Ecto neural progenitor cell (in vitro differentiated cells): Measurements from ENCODE around the gene APBB2.
"Not testable (repeated sequence)": the region's sequence is repeated elsewhere in the genome, so short reads cannot be mapped to it uniquely, and the experiment has no call there.

Source experiments
- DNase-seq: peaks from one replicate; pipeline ENCODE4 v3.0.0-alpha.2; 2018; ENCODE audit warnings: low spot score

Gene APBB2

DNA sequence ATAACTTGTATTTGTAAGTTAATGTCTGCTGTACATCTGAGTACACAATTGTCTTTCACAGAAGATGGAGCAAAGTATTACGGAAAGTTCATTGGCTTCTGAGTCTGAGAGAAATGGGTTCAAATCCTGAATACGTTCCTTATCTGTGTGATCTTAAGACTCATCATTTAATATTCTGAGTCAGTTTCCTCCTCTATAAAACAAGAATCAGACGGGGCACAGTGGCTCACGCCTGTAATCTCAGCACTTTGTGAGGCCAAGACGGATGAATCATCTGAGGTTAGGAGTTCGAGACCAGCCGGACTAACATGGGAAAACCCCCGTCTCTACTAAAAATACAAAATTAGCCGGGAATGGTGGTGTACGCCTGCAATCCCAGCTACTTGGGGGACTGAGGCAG, 57.8 kb downstream of the APBB2 start:
- DNase-seq = no peak

DNA sequence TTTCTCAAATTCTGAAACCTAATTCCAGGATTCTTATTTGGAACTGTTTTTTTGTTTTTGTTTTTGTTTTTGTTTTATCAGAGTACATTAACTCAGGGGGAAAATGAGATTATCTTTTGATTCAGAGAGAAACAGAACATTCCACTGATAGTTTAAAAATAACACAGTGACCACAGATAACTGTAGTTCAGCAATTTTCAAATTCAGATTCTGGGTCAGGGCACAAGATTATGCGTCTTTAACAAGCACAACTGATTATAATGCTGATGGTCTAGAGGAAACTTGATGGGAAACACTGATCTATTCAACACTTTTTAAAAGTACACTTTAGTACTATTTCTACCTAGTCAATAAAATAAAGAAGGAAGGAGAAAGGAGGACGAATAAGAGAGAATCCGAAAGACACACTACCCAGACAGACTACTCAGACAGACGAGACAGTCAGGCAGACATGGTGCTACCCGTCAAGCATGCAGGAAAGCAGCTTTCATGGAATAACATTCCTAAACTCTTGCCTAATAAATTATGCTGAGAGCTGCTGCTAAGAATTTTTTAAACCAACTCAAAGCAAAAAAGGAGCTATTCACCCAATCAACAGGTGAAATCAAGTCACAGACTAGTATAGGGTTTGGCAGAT, 59.0 kb downstream of the APBB2 start:
- no peak for DNase-seq

DNA sequence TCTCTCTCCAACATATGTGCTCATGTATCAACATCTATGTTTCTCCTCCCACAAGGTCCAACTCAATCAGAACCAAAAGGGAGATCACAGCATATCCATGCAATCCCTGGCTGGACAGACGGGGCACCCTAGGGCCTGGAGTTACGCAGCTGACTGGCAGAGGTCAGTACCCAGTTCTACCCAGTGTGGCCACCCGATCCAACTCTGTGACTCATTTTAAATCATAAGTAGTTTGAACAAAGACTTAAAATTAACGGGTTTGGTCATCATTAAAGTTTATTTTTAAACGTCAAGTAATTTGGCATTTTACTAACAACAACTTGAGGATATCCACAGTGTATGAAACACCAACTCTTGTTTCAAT, 59.5 kb downstream of the APBB2 start:
- DNase-seq = no peak

DNA sequence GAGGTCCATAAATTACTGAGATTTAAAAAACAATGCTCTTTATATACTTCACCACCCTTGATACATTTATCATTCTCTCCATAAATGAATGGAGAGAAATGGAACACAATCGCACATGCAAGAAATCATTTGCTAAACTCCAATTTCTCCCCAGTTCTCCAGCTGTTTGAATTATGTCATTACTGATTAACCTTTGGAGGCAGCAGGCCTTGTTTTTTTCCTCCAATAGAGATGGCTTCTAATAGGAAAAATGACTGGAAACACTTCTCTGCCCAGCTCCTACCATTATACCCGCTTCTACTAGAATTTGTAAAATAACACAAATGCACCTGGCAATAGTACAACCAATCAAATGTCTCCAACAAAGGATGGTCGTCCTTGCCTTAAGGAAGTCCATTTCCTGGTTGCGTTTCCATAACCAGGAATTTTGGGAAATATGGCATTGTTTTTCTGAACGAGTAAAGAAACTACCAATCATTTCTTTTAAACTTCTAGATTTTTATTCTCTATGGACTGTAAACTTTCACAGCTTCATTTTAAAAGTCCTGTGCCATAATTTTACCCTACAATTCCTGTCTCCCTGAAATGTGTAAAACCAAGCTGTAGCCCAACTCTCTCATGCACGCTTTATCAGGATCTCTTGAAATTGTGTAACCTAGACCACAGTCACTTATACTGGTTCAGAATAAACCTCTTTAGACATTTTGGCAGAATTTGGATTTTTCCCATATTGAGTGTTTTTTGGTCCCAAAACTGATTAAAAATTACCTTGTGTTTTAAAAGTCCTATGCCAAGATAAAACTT, 60.1 kb downstream of the APBB2 start:
- no peak for DNase-seq

DNA sequence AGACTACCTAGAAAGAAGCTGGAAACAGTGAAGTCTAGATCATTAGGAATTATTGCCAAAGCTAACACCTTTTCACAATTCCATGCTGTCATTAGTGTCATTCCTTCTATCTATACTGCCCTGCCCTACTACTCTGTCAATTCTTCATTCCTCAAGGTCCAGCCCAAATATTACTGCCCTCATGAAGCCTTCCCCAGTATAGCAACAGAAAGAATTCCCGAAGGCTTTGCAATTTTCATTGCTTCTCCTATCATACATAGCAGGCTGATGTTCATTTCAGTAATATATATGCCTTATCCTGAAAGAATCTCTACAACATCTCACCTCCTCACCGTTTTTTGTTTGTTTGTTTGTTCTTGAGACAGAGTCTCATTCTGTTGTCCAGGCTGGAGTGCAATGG, 63.9 kb downstream of the APBB2 start:
- no peak for DNase-seq

DNA sequence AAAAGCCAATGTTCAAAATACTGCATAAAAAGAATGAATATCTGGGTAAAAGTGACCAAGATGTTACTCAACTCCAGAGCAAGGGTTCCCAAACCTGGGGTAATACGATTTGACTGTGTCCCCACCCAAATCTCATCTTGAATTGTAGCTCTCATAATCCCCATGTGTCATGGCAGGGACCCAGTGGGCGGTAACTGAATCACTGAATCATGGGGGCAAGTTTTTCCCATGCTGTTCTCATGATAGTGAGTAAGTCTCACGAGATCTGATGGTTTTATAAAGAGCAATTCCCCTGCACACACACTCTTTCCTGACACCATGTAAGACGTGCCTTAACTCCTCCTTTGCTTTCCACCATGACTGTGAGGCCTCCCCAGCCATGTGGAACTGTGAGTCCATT, 64.8 kb downstream of the APBB2 start:
- DNase-seq = not testable (repeated sequence)

DNA sequence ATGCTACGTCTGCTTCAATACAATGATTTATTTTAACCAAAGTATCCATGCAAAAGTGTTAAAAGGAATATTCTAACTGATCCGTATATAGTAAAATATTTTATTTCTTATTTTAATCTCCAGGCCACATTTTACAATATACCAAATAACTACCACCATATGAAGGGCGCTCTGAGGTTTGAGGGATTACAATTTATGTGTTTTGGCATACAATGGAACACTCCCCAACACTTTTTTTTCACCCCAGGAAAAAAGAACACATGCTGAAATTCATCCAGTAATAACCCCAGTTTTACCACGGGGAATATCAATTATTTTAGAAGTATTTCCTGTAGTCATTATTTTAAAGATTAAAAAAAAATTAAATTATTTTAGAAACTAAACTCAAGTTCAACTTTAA, 65.4 kb downstream of the APBB2 start:
- DNase-seq = no peak

DNA sequence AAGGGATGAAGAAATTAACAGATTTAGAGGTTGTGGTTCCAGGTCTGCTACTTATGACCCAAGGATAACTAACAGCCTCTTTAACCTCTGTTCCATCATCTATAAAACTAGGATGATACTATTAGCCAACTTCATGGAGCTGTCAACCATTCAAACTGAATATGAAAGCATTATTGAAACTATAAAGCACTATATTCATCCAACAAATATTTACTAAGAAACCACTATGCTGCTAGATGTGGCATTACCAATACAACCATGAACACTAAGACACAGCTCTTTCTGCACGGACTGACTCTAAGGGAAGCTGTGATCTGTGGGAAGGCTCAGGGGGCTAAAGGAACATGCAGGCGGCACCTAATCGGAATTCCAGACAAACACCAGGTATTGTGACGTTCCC, 66.0 kb downstream of the APBB2 start:
- no peak for DNase-seq

DNA sequence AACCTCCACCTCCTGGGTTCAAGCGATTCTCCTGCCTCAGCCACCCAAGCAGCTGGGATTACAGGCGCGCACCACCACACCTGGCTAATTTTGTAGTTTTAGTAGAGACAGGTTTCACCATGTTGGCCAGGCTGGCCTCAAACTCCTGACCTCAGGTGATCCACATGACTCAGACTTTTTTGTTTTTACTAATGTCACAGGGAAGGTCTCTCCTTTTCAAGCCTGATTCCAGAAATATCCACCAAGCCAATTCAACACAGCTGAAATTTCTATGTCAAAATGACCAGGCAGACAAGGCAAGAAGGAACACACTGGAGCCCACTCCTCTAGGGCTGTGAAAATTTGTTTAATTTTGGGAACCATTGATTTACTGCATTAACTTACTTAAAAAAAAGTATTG, 66.8 kb downstream of the APBB2 start:
- DNase-seq = not testable (repeated sequence)

DNA sequence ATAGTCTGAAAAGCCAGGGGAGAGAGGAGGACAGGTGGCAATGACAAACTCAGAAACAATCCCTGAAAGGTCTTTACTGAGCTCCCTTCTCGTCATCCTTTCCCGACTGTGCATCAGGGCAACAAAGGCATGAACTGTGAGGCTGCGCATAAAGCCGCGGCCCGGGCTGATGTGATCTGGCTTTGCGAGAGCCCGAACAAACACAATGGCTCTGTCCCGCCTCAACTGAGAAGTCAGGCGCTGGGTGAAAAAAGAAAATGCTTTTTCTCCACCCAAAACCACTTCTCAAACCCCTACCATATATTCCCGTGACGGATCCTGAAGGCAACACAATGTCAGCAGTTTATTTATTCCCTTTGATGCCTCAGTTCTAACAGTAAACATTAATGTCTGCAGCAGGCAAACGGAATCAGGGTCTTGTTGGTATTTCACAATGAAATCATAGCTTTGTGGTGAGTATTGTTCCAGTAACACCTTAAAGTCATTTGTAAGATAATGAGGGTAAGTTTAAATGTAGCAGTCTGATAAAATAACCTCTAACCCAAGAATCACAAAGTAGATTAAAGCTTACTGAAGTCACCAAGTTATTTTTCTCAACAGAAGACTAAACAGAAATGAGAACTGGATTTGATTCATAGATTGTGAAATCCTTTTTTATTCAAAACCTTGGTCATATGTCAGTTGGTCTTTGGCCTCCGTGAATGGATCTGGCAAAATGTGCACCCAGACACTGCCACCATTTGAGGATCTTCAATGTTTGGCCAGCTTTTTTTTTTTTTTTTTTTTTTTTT, 67.4 kb downstream of the APBB2 start:
- DNase-seq = peak; percentile 76

DNA sequence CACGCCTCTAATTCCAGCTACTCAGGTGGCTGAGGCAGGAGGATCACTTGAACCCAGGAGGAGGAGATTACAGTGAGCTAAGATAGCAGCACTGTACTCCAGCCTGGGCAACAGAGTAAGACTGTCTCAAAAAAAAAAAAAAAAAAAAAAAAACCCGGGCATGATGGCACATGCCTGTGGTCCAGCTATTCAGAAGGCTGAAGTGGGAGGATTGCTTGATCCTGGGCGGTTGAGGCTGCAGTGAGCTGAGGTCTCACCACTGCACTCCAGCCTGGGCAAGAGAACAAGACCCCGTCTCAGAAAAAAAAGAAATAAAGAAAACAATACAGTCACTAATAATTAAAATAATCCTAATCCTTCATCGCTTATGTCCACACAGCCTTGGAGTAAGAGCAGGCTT, 68.1 kb downstream of the APBB2 start:
- DNase-seq = no peak

DNA sequence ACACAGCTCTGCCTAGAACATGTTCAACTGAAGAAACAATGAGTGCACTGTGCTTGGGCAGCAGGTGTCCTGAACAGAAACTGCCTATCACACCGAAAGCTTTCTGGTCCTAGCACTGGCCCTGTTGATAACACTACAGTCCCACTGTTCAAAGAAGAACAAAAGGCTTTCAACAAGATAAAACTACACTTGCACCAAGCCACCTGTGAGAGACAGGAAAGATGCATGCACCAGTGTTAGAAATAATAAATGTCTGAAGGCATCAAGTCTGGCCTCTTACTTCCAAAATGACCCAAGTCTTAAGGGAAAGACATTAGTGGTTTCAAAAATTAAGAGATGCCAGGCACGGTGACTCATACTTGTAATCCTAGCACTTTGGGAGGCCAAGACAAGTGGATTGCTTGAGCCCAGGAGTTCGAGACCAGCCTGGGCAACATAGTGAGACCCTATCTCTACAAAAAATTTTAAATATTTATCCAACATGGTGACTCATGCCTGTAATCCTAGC, 68.7 kb downstream of the APBB2 start:
- DNase-seq = no peak

DNA sequence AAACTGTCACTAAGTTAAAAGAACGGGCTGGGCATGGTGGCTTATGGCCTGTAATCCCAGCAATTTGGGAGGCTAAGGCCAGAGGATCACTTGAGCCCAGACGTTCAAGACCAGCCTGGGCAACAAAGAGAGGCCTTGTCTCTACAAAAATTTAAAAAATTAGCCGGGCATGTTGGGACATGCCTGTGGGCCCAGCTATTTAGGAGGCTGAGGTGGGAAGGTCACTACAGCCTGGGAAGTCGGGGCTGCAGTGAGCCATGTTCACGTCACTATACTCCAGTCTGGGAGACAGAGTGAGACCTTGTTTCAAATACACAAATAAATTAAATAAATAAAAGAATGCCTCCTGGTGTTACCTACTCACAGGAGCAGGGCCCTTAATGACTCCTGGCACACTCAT, 69.5 kb downstream of the APBB2 start:
- no peak for DNase-seq

DNA sequence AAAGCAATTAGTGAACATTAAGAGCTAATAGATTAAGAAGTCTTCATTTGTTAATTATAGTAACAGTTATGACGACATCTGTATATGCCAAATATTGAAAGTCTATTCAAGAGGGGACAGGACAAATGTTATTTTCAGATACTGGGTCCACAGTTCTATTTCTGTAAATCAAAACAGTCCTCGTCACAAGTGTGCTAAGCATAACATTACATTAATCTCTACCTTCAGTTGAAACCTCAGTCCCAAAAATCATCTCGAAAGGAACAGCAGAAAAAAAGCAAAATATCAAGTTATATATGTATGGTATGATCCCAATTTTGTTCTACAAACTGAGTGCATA, 70.3 kb downstream of the APBB2 start:
- DNase-seq = no peak

DNA sequence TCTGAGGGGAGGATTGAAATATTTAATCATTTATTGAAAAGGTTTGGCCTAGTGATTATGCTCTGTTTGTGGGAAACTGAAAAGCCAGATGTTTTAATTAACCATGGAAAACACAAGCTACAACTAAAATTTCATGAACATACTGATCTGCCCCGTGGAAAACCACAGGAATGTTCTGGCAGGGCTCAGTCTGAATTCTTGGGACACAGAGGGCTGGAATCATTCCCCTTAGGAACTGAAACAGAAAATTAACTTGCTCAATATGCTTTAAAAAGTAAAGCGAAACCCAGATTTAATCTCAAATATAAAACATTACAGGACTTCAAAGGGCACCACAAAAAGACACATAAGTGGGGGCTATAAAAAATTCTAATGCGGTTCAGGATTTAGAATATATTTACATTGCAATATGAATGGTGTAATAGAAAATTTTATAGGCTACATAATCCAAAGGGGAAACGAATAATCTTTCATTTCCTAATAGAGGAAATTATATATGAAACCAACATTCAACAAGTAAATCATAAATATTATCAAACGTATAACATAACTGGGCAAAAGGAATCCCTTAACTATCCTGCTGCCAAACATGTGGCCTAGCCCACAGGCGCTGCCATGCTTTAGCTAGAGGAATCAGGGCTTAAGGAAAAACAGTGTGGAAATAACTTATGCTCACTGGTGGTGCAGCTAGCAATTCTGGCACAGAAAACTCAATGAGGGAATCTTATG, 70.9 kb downstream of the APBB2 start:
- no peak for DNase-seq

DNA sequence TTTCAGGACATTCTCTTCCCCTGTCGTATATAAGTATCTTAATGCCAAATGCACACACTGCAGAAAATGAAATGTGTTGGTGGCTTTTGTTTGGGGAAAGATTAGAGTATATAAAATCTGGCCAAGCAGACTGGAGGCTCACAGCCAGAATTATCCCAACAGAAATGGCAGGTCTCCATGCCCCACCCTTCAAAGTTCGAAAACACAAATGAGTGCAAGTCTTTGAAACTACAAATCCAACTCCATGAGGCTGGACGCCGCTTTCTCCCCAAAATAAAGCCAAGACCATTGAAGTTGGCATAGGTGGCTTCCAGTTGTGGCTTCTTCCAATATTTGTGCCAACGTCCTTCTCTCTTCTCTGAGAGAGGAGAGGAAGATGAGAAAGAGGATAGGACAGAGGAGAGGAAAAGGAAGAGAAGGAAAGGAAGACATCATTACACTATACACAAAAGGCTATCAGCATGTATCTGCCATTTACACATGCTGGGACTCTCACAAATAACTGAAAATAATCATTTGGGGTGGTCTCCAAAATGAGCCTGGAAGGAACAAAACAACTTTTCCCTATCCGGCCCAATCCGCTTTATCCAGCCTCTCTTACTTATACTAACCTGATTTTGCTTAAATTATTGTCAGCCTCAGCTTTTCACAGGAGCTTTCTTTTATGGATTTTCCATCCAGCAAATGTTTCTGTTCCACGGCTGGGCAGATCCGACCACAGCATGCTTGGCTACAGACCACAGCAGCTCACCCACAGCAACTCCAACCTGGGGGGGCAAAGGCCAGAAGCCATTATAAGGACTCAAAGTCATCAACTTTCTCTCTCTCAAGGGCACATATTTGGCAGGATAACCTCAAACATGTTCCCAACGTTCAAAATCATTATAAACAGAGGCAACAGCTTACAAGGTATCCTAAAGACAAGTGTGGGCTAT, 71.7 kb downstream of the APBB2 start:
- DNase-seq = no peak

DNA sequence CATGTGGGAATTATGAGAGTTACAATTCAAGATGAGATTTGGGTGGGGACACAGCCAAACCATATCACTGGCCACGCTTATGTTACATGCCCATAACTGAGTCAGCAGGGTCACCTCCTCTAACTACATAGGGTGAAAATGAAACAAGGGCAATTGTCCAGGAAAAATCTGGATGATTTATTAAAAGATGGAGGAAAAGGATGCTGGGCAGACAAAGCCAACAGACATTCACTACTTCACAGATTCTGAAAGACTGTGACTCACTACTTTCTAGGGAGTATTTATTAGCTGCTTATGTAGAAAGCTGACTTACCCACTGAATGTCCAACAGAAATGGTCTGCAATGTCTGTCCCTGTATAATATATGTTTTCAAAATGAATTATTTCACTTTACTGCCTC, 72.4 kb downstream of the APBB2 start:
- DNase-seq = no peak

DNA sequence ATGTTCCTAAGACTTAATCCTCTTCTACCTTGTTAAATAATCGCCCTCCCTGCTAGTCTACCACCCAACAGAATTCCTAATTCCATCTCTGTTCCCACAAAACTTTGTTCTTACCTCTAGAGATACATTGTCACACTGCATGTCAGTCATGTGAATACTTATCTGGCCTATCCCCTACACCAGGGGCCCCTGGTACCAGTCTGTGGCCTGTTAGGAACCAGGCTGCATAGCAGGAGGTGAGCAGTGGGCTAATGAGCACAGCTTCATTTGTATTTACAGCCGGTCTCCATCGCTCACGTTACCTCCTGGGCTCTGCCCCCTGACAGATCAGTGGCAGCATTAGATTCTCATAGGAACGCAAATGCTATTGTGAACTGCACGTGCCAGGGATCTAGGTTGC, 73.9 kb downstream of the APBB2 start:
- no peak for DNase-seq

DNA sequence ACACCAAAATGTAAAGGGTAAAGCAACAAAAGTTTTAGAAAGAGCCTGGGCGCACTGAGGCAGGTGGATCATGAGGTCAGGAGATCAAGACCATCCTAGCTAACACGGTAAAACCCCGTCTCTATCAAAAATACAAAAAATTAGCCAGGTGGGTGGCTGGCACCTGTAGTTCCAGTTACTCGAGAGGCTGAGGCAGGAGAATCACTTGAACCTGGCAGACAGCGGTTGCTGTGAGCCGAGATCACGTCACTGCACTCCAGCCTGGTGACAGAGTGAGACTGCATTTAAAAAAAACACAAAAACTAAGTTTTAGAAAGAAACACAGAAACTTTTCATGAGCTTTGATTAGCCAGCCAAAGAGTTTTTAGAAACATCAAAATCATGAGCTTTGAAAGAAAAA, 76.5 kb downstream of the APBB2 start:
- DNase-seq = no peak

DNA sequence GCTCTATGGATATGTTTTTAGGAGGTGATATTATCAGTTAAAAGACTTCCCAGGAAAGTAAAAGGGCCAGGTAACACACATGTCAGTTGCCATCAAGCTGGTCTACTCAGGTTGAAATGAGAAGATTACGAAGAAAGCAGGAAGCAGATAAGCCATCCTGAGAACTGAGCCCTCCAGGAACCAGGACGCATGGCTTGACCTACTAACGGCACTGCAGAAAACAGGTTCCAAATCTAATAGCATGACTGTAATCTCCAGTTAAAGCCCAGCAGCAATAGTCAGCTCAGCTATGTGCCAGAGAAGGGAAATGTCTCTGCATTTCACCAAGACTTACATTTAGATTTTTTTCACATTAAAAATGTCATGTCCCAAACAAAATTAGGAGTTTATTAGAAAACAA, 77.9 kb downstream of the APBB2 start:
- DNase-seq = no peak

DNA sequence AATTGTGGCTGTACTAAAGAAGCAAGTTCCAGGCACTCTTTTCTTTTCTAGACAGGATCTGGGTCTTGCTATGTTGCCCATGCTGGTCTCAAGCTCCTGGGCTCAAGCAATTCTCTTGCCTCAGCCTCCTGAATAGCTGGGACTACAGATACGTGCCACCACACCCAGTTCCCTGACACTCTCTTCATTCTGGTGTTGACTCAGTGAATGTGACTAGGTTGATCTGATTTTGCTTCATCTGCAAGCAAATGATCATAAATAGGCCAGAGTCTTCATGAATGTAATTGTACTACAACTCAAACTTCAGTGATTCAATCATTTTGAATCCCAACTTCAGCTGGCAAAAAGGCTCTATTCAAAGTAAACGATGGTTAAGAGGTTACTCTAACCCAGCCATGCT, 78.5 kb downstream of the APBB2 start:
- DNase-seq = no peak
